ENCODE data around the gene LIX1.
"Not testable (repeated sequence)": the region's sequence is repeated elsewhere in the genome, so short reads cannot be mapped to it uniquely, and the experiment has no call there.

The LIX1 gene

DNA sequence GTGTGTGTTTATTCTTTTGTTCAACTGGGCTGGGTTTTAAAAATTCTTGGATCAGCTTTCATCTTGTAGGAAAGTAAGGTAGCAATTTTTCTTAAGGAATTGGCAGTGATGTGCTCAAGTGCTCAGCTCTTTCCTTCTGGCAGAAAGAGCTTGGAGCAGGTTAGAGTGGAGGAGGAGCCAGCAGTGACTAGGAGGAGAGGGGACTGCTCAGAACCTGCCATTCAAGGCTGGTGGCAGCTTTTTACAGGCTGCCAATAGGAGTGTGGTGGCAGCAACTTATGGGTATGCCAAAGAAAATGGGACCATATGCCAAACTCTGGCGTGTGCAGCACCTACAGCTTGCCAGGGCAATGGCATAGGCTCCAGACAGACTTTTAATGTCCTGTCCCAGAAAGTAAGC is 2.2 kb downstream of the LIX1 start:
- not testable (repeated sequence) for DNase-seq

DNA sequence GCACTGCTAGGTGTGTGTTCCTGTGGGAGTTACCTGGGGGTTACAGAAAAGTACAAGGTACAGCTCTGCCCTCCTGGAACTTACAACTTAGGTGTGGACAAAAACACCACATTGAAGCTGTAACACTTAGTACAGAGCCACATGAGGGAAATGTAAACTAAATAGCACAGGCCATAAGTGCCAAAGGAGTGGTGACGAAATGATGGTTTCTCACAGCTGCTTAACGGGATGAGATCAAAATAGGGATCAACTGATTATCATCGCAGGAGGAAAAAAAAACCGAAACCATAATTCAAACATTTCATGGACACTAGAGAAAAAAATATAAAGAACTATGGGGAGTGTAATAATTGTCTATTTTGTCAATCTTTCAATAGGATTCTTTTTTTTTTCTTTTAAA is 5.9 kb downstream of the LIX1 start:
- DNase-seq, result no peak

DNA sequence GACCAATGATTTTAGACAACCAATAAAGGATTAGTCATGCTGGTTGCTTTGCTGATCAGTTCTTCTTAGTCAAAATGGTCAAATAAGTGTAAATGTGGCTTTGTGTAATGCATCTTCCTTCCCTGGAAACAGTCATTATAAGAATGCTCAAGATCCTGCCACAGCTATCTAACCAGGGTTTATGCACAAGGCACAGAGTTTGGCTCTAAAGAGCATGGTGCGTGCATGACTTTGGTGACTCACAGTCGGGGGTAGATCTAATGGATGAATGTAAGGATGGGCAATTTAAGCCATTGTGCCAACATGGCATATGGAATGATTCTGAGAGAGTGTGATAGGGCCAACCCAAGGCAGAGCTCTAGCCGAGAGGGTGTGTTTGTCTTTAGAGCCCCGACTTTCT is 6.5 kb downstream of the LIX1 start:
- DNase-seq, result no peak

DNA sequence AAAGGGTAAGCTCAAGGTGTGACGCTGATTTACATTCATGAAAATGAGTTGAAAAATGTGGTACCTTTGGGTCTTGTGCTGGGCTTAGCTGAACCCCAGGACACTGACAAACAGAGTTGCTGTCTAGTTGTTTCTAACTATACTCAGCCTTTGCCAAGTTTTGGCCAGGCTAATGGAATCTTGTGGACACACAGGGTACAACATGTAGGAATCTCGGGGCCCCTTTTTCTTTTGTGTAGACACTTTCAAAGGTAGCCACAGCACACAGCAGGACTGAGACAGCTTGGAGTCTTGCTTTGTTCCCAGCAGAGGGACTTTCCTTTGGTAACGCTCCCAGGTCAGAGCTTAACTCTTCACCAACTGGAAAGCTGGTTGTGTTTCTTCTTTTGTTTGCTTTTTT is 7.8 kb downstream of the LIX1 start:
- no peak for DNase-seq

DNA sequence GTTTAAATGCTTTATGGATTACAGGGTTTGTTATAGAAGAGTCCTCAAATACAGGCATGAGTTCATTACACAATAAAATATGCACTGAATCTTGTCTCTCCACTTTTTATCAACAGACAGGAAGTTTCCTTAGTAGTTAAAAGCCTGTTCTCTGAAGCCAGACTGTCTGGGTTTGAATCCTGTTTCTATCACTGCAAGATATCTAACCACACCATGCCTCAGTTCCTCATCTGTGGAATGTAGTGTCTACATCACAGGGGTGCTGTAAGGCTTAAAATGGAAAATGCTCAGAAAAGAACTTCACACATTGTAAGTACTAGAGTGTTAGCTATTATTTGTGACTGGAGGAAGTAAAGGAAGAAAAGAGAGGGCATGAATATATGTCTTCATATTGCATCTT is 9.3 kb downstream of the LIX1 start:
- DNase-seq, result no peak

DNA sequence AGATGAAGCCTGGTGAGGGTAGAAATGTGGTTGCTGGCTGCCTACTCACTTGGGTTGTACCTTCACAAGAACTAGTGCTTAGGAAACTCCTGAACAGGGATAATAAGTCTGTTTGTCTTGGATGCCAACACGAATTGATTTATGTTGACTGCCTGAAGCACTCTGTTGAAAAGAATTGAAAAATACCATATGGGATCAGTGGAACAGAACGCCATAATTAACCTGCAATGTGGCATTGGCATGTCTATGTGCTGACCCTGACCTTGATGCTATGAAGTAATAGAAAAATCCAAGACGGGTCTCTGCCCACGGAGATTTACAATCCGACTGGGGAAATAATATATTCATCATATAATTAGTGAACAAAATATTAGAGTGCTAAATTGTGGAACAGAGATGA is 10.5 kb downstream of the LIX1 start:
- DNase-seq, result no peak

DNA sequence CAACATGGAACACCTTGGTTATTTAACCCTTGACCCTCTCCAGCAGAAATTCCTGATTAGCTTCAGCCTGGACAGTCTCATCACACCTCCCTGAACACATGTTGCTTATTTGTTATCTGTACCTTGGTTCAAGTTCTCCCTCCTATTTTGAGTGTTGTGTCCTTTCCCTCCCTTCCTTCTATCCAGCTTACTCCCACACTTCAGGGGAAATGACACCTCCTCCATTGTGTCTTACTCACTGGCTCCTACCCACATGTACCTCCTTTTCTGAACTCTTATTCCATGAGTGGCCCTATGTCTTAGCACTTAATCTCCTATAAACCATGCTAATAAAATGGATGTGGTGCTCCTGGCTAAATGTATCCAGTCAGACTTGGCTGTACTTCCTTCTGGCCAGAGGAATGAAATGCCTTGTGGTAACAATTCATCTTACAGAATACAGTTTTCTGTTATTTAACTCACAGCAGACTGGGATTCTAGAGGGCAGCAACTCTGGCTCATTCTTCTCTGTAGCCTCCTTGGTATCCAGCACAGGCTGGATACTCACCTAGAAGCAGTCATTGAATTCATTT is 11.2 kb downstream of the LIX1 start:
- no peak for DNase-seq

DNA sequence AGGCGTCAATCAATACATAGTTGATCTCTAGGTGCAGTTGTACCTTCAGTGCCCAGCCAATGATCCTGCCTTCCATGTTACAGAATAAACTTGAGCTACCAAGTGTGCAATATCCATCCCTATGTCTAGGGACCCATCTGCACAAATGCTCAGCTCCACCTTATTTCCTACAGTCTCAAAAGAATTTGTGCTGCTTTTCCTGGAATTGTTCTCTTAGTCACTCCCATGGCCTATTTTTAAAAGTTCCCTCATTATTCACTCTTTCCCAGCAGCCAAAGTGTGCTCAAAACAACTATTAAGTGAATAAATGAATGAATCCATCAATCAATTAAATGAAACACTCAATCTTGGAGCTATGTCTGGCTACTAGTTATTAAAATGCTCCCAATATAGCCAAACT is 14.7 kb downstream of the LIX1 start:
- DNase-seq, result no peak

DNA sequence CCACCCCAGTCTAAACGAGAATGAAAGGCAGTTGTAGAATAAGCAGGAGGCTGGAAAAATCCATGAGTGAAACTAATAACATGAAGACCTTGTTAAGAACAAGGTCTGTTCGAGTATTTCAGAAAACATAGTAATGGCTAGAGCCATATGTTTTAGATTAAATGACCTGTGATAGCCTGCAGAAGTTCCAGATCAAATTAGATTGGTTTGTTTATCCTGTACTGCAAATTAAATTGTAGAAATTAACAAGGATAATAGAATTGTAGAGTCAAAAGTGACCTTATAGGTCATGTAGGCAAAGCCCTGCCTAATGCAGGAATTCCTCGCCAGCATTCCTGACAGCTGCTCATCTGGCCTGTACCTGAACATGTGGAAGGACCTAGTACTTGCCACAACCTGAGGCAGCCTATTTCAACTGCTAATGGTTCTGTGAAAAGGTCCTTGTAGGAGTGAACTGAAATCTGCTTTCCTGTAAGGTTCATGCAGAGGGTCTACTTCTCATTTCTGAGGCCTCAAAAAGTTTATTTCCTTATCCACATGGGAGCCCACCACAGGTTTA is 17.2 kb downstream of the LIX1 start:
- no peak for DNase-seq

DNA sequence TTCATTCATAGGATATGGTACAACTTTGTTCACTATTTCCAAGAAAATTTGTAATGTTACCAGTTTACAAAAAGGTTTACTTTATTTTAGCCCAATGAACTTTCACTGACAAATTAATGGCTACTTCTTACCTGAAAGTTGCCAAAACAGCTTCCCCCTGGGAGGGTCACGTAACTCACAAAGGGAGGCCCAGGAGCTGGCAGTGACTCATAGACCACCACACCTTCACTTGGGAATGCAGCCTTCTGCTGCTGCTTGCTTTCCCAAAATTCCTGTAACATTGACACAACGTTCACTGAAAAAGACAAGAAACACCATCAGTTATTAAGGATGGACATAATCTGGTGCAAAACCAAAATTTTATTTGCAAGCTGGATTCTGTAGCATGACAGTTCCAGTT is 18.1 kb downstream of the LIX1 start:
- DNase-seq, result no peak

DNA sequence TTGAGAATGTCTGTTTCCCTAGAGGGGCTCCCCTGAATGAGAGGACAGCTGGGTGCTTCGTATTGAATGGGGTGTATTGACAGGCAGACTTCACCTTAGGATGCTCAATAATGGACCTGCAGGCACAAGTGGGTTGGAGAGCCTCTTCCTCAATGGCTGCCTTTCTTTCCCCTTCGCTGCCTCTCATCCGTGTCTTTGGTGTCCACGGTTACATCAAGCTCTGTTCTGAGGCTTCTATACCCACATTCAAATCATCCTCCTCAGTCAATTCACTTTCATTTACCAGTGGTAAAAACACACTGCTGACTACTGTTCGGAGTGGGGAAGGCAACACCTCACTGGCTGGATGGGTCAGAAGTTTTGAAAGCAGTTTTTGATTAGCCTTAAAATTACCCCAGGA is 20.6 kb downstream of the LIX1 start:
- DNase-seq, result no peak

DNA sequence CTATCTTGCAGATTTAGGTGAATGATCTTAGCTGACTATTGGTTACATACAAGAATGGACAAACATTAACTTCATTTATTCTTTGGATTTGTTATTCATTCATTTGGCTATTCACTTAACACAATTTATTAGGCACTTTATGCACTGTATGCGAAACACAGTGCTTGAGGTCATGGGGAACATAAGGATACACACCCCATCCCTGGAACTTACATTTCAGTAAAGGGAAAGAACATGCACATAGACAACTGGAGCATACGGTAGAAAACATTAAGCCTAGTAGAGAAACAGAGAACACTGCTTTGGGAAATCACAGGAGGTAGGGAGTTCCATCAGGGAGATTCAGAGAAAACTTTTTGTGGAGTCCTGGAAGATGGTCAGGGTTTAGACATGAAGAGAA is 22.2 kb downstream of the LIX1 start:
- DNase-seq, result no peak

DNA sequence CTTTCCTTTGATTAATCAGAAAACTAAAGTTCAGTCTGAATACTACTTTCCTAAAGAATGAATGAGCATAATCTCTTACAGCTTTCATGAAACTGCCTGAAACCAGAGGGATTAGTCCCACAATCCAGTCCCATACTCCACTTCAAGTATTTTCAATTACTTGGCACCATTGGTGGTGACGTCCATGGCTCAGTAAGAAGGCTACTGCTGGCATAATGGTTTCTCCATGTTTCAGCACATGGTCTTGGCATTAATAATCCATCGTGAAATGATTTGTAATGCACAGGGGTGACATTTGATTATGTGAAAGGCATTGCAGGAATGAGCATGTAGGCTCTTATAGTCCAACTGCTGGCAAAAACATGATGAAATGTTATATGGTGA is 23.4 kb downstream of the LIX1 start:
- no peak for DNase-seq

DNA sequence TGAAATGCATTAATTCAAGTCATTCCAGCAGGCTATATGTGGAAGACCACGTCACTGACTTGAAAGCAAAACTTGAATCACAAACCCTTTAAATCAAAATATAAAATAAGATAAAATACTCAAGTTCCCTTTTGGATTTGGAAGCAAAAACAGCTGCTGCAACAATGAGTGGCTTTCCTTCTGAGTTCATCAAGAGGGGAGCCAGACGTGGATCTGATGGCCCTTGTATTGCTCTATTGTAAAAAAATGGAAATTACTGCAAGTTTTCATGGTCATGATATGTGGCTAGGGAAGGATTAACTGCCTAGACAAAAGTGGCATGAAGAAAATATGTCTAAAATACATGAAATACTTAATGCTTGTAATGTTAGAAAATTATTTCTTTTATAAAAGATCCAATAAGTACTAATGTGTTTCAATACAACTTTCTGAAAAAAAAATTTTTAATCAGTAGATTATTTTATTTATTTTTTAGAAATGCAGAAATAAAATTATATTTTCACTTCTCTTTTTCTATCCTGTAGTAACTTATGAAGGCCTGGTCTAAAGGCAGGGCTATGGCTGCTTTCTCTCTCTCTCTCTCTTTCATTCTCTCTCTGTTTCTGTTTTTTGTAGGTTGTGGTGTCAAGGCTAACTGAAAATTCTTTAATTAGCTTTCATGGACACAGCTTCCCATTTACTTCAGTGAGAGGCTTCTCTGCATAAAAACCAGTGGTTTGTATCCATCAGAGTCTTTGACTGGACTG is 24.0 kb downstream of the LIX1 start:
- DNase-seq, result no peak

DNA sequence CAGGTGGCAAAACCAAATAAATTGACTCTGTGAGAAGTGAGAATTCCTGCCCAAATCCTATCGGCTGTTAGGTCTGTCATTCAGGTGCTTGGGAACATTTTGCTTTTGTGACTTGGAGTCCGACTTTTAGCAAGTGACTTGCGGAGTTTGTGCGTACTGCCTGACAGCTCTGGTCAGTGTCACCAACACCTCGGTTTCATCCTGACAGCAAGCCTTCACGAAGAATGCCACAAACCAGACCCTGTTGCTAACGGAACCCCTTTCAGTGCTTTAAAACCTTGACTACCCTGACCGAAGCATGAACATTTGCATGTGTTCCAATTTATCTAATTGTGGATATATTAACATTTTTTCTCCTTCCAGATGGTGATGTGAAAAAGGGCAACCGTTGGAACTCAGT is 26.5 kb downstream of the LIX1 start:
- no peak for DNase-seq

DNA sequence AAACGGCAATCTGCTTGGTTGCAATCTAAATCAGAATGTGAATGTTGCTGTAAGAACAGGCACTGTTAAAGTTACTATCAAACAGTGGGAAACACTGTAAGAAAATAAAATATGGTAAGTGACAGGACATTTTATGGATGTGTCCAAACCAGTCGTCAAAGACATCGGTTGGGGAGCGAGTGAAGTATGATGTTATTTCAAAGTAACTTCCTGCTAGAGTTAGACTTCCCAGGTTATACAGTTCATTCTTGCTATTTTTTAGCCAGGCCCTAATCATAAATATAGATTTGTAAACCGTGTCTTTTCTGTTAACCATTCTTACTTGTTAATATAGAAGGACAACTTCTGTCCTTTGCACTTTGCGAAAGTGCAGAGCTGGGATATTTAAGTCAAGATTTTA is 30.2 kb downstream of the LIX1 start:
- no peak for DNase-seq

DNA sequence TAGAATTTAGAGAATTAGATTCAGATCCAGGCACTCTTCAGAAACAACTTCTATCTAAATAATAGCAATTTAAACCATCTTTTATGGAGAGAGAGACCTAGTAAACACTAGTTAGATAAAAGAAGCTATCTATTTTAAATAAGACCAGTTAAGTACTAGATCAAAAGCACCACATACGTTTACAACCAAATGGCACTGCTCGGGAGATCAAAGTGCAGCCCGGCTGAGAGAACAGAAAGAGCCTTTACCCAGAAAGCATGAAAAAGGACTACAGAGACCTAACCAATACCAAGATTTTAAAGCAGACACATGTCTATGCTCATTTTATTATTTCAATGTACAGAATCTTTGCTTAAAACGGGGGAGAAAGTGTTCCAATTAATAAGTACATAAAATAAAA is 30.8 kb downstream of the LIX1 start:
- DNase-seq, result no peak

DNA sequence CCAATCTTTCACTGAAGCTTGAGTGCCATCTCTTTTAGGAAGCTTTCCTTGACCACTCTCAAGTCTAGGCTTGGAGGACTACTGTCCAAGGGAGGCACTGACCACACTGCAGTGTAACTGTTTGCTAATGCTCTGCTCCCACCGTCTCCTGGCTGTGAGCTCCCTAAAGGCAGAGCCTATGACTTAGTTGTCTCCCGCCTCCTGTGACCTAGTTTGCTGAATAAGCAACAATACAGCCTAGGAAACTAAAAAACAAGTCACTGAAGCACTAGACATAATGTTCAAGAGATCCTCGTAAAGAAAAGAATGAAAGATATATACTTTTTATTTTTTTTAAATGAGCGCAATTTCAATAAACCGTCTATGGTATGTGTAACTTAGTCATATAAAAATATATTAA is 31.4 kb downstream of the LIX1 start:
- no peak for DNase-seq

DNA sequence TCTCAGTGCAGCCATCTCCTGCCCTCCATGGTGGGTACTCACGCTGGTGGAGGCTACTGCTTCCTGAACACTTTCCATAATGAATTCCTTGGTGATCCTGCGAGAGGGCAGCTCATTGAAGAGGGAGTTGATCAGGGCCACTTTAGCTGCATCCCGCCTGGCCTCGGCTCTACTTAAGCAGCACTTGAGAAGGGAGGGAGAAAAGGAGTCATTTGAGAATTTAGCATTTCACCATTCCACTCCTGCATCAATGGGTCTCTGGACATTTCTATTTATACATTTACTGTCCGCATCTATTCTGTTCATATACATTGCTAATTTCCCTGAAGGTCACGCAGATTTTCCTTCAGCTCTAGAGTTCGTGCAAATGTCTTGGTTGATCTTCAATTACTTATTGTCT is 35.1 kb downstream of the LIX1 start:
- no peak for DNase-seq

DNA sequence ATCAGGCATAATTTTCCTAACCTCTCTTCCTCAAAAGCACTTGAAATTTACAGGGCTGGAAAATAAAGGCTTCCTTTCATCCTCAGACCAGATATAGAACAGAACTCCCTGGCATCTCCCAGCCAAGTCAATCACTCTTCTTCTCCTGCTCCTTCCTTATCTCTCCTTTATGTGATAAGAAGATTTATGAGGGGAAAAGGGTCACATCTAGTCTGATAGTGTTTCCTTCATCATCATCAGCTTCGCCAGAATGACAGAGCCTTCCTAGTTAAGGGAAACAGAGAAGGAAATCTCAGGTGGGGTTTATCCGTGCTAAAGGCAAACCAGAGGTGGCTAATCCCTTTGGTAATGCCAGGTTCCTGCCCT is 36.2 kb downstream of the LIX1 start:
- DNase-seq, result no peak

DNA sequence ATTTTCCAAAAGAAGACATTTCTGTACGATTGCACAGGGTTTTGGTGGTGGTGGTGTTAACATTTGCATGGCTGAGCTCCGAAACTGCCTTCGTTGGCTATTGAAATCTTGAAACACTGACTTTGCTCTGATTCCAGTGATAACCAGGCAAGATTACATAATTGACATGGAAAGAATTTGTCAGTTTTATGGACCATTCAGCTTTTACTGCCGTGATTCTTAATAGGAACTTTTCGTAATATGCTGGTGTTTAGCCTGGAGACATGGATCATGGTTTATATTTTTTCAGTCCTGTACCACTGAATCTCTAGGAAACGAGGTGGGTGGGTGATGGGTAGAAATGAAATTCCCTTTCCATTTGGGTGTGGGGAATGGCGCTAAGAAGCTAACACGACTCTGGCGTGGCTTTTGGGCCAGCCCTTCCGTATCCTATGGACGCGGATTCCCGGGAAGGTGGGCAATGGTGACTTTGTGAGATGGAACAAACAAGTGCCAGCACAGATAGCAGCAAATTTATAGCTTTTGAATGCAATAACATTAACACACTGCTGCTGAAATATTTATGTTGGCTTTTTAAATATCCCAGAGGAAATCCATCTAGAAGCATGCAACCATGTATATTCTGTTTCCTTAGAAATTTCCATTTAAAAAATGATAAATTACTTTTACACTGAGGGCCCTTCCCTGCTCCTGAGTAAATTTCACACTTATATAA is 36.8 kb downstream of the LIX1 start:
- DNase-seq, result no peak

DNA sequence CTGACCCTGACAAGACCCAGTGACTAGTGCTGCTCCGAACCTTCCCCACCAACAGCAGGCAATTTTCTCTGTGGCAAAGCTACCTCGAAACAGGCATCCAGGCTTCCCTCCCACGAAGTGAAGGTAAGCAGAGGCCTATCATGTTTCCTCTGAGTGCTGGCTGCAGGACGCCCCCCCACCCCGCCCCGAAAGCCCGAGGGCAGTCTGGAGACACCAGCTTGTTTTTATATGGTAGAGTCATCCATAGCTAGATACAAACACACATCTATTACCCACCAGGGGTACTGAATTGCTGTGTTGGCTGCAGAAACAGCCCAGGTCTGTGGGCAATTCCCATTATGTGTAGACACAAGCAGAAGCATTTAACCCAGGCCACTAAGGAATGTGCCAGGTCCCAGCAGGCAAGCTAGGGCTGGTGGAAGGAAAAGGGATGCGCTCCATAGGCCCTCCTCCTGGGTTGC is 40.4 kb downstream of the LIX1 start:
- DNase-seq, result no peak

DNA sequence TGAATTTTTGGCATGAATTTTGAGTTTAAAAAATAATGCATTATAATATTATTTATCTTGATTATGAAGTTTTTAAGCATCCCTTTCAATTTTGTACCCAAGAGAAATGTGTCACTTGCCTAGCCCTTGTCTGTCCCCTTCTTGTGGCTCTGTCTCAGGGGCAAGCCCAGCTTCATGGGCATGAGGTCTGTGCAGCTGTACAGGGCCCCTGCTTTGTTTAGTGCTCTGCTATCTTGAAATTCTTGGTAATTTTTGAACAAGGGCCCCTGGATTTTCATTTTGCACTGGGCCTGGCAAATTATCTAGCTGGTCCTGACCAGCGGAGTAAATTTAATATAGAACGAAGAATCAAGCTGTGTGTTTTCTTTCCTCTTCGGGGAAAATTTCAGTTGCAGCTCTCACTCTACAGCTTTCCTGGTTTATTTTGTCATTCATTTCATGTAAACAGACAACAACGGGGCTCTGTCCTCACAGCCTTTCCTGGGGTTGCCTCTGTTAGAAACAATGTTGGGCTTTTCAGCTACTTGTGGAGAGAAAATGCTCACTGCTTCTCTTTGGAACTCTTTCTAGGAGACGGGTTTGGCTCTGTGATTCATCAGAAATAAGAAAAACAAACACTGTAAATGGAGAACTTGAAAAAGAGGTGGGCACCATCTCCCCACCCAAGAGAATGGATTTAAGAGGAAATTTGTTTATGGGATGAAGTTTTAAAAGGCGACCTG is 41.1 kb downstream of the LIX1 start:
- no peak for DNase-seq

DNA sequence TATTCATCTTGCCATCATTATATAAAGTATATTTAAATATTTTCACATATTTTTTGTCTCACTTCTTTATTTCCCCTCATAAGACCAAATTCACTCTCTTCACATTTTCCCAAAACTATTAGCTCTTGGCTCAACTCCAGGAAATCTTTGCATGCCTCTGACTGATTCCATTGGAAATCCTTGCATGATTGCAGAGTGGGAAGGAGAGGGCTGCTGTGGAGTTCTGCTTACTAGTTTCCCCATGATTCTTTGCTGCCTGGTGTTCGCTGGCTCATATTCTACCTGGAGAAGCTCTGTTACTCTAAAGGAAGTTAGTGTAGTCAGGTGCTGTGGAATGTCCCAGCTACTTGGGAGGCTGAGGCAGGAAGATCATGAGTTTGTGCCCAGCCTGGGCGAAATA is 41.9 kb downstream of the LIX1 start:
- DNase-seq, result no peak
